Cardiac muscle cell (in vitro differentiated cells and primary cell): ENCODE results near the gene SLCO2A1. TPM values are rescaled to one million over a fixed set of nuclear protein-coding genes. Genes with fewer than 3 reads are reported as not detected.

Experiments
- DNase-seq, 2 donors: peaks; one replicate each; pipeline versions ENCODE4 v3.0.0 to v3.0.0-alpha.2; 2010 to 2017; ENCODE audit warnings: low read depth in 1 of 2, low spot score in 1 of 2
- H3K27ac ChIP-seq: fragments of 200-600 bp; sonication (generic); 2 replicates; pipeline ENCODE4 v1.5.1; 2016
- H3K27me3 ChIP-seq: fragments of 200-600 bp; sonication (generic); 2 replicates; pipeline ENCODE4 v1.6.0; 2016; ENCODE audit warnings: control low read depth
- H3K36me3 ChIP-seq: fragments of 200-600 bp; sonication (generic); 2 replicates; pipeline ENCODE4 v1.5.1; 2016; ENCODE audit warnings: control low read depth
- H3K4me1 ChIP-seq: fragments of 200-600 bp; sonication (generic); 2 replicates; pipeline ENCODE4 v1.8.1; 2017; ENCODE audit warnings: low read depth, mild to moderate bottlenecking, mixed run types
- H3K4me3 ChIP-seq: fragments of 200-600 bp; sonication (generic); 2 replicates; pipeline ENCODE4 v1.5.1; 2016; ENCODE audit warnings: mild to moderate bottlenecking
- H3K9me3 ChIP-seq: fragments of 200-600 bp; sonication (generic); 2 replicates; pipeline ENCODE4 v1.5.1; 2017; ENCODE audit warnings: low read depth, mild to moderate bottlenecking, control low read depth
- polyA plus RNA-seq: library from polyadenylated mRNA; unstranded; fragments of >200 nt; fragmentation: Nextera tagmentation; extraction: Ambion mirVana; gene quantifications from 2 replicates; pipeline ENCODE4 v1.2.1, GENCODE V29; 2016
- total RNA-seq: library from RNA; depleted of rRNA; stranded (reverse); fragments of >200 nt; gene quantifications from 2 replicates; pipeline ENCODE4 v1.2.3, GENCODE V29; 2016
- TF ChIP-seq, protein P1 (sequence below): IDR thresholded peaks from 2 replicates; pipeline ENCODE4 v1.5.1; 2012; ENCODE audit warnings: low read depth, mild to moderate bottlenecking, low read length

Gene SLCO2A1
- total and polyA plus RNA-seq, 2 experiments from 2014 or later: 5.1 to 6.1 TPM

DNA sequence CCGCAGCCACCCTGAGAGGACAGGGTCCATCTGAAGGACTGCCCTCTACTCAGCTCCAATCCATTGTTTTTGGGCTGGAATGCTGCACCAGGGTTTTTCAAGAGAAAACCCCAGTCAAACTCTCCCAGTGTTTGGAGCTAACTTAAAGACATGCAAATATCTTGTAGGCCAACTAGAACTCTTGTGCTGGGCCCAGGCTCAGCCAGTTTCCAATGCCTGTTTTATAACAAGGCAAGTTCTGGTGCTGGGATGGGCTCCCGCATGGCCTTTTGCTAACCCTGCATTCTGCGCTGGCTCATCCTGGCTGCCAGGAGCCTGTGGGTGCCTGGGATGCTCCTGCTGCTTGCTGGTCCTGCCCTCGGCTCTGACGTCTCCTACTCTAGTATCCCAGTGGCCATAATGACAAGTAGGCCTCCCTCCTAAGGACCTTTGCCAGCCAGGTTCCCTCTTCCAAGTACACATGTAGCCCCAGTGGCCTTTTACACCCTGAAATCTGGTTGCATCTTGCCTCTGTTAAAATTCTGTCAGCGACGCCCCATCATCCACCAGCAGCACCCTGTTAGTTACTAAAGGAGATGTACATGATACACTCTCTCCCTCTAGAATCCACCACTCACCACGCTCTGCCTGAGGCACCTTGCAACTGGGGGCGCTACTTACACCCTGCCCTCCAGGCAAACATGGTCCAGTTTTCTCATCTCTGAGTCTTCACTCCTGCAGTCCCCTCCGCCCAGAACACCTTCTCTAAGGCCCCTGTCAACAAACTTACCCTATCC lies 103.6 kb downstream of the SLCO2A1 start:
- TF ChIP-seq, protein P1, sequence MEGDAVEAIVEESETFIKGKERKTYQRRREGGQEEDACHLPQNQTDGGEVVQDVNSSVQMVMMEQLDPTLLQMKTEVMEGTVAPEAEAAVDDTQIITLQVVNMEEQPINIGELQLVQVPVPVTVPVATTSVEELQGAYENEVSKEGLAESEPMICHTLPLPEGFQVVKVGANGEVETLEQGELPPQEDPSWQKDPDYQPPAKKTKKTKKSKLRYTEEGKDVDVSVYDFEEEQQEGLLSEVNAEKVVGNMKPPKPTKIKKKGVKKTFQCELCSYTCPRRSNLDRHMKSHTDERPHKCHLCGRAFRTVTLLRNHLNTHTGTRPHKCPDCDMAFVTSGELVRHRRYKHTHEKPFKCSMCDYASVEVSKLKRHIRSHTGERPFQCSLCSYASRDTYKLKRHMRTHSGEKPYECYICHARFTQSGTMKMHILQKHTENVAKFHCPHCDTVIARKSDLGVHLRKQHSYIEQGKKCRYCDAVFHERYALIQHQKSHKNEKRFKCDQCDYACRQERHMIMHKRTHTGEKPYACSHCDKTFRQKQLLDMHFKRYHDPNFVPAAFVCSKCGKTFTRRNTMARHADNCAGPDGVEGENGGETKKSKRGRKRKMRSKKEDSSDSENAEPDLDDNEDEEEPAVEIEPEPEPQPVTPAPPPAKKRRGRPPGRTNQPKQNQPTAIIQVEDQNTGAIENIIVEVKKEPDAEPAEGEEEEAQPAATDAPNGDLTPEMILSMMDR: no peak
- H3K4me1 ChIP-seq: no peaks in the 10 kb centered on the region
- H3K27me3 ChIP-seq: peaks cover 24% of the 10 kb centered on the region
- H3K4me3 ChIP-seq: no peak overlapping the region
- H3K36me3 ChIP-seq: no peaks in the 10 kb centered on the region
- no peaks in the 10 kb centered on the region for H3K9me3 ChIP-seq
- H3K27ac ChIP-seq: no peak overlapping the region
- DNase-seq: no peak

DNA sequence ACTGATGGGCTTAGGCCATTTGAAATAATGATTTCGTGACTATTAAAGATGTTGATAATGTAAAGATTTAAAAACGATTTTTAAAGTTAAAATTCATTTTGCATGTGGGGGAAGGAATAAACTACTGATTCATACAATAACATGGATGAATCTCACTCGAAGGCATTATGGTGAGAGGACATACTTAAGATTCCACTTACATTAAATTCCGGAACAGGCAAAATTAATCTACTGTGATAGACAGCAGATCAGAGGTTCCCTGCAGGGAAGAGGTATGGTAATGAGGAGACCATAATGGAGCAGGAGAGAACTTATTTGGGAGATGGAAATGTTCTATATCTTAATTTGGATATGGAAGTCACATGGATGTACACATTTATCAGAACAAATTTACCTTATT lies 105.7 kb downstream of the SLCO2A1 start:
- Histone ChIP-seq H3K27ac (no peak overlapping the region), H3K4me3 (no peak overlapping the region), H3K9me3 (no peaks in the 10 kb centered on the region), H3K36me3 (no peaks in the 10 kb centered on the region), H3K4me1 (no peaks in the 10 kb centered on the region), H3K27me3 (peaks cover 22% of the 10 kb centered on the region)
- no peak for DNase-seq
- TF ChIP-seq, protein P1: no peak

DNA sequence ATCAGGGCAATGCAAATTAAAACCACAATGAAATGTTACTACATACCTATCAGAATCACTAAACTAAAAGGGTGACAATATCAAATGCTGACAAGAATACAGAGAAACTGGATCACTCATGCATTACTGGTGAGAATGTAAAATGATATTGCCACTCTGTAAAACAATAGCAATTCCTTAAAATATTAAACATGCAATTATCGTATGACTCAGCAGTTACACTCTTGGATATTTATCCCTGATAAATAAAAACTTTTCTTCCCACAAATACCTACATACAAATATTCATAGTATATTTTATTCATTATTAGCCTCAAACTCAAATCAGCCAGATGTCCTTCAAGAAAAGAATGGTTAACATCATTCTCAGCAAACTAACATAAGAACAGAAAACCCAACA lies 108.1 kb downstream of the SLCO2A1 start:
- H3K9me3 ChIP-seq: peaks cover 4% of the 10 kb centered on the region
- no peak overlapping the region for H3K27ac ChIP-seq
- H3K4me3 ChIP-seq: no peak overlapping the region
- no peaks in the 10 kb centered on the region for H3K4me1 ChIP-seq
- no peaks in the 10 kb centered on the region for H3K27me3 ChIP-seq
- DNase-seq: no peak
- no peaks in the 10 kb centered on the region for H3K36me3 ChIP-seq
- TF ChIP-seq, protein P1: no peak

DNA sequence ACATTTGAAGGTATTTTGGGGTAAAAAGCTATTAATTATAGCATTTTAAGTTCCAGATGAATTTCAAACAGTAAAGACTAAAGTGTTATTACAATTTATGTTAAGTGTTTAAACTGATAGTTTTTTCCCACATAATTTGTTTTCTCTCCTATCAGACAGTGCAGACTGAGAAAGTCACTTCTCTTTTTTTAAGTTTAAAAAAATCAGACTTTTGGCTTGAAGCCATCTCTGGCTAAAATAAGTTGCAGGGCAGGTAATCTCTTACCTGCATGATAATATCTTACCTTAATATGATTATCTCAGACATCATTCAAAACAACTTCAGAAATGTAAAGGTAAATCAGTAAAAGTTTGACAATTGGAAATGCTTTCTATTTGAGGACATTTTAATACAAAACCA lies 112.6 kb downstream of the SLCO2A1 start:
- no peak for DNase-seq
- Histone ChIP-seq H3K4me3 (no peak overlapping the region), H3K27me3 (peaks cover 4% of the 10 kb centered on the region), H3K27ac (no peak overlapping the region), H3K4me1 (no peaks in the 10 kb centered on the region), H3K9me3 (peaks cover 4% of the 10 kb centered on the region), H3K36me3 (no peaks in the 10 kb centered on the region)
- TF ChIP-seq, protein P1: no peak

DNA sequence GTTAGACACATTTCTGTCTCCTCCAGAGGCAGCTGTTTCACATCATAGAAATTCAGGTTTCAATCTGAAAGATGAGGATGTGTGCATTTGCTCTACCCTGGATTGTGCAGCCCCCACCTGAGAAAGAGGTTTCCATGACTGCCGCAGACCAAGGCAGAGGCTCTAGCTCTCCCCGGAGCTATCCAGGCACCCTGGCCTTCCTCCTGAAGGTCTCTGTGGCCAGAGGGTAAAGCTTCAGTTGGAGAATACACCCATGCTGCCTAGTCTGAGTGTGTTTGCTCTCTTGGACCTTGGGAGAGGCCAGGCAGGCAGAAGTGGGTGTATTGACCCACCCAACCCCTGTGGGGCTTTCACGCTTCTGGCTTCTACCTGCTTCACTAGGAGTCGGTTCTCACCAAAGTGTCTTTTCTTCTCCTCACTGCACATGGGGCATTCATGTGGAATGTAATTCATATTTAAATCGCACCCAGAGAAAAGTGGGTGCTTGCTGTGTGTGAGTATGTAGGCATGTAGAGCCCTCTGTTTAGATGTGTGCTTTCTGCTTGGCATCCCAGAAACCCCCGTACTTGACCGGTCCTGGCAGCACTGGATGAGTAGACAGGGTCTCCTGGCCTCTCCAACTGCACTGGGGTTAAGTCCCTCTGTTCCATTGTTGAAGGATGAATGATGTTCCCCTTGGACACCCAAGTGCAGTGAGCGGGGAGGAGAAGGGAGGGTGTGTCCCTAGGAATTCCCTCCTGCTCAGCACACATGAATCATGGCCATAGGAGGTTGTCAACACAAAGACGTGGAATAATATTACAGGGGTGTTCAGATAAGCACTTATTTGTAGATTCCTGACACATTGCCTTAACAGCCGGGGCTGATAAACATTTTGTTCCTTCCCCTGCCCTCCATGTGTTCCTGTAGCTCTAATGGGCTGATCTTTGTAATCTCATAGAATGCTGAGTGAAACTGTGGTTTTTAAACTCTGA lies 113.8 kb downstream of the SLCO2A1 start:
- peak in 1 of 2 donors; percentile 19 for DNase-seq
- Histone ChIP-seq H3K9me3 (peaks cover 4% of the 10 kb centered on the region), H3K36me3 (no peaks in the 10 kb centered on the region), H3K4me3 (no peak overlapping the region), H3K27ac (no peak overlapping the region), H3K4me1 (no peaks in the 10 kb centered on the region), H3K27me3 (peaks cover 4% of the 10 kb centered on the region)
- TF ChIP-seq, protein P1: no peak
